OCI-LY3 (cell line): ENCODE data around the gene MIA.

Experiments used
- CTCF ChIP-seq: fragments of 200-600, 300-600 bp; sonication (generic); IDR thresholded peaks from 2 replicates; pipeline ENCODE4 v1.5.1; 2014; ENCODE audit warnings: antibody characterized with exemption, low read length, low read depth
- EZH2phosphoT487 ChIP-seq: fragments of 200-600 bp; shearing (Covaris generic); IDR thresholded peaks from 2 replicates; pipeline ENCODE4 v1.6.1; 2018; ENCODE audit warnings: antibody characterized with exemption, mixed run types, low read depth

DNA sequence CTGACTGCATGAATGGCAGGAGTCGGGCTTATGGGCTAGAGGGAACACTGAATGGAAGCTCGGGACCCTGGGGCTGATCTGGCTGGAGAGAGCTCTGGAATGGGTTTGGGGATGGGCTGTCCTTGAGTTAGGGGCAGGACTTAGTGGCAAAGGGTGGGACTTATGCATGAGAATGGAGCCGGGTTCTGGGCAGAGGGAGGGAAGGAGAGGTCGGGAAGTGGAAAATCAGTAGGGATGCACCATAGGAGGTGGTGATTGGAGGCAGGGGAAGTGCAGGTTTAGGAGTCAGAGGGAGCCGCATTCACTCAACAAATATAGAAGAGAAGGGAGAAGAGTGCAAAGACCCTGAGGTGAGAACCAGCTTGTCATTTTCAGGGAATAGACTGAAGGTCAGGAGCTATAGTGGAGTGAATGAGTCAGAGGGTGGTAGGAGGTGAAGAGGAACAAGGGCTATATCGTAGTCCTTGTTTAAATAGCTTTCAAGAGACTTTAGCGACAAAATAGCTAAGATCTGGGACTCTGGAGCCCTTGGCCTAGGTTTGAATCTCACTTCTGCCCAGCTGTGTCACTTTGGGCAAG lies 3.5 kb downstream of the MIA start:
- TF ChIP-seq CTCF (no peak), EZH2phosphoT487 (no peak)
